Left ventricle myocardium inferior (tissue), 1 donor: ENCODE measurements around the gene TRIM14. TPM values are rescaled to one million over a fixed set of nuclear protein-coding genes. Genes with fewer than 3 reads are reported as not detected.

Experiments used
- DNase-seq: peaks from one replicate; pipeline ENCODE4 v3.0.0-alpha.2; 2020
- H3K27ac ChIP-seq: fragments of 200-600 bp; replicated peaks from 2 replicates; pipeline ENCODE4 v1.8.0; 2021
- H3K27me3 ChIP-seq: fragments of 200-600 bp; 2 replicates; pipeline ENCODE4 v1.8.0; 2021; ENCODE audit warnings: low read depth
- H3K36me3 ChIP-seq: fragments of 200-600 bp; 2 replicates; pipeline ENCODE4 v1.8.0; 2021
- H3K4me1 ChIP-seq: fragments of 200-600 bp; 2 replicates; pipeline ENCODE4 v1.8.0; 2021
- H3K4me3 ChIP-seq: fragments of 200-600 bp; 2 replicates; pipeline ENCODE4 v1.8.0; 2021; ENCODE audit warnings: mild to moderate bottlenecking, moderate library complexity
- H3K9me3 ChIP-seq: fragments of 200-600 bp; replicated peaks from 2 replicates; pipeline ENCODE4 v1.8.0; 2021
- CTCF ChIP-seq: fragments of 200-600 bp; IDR thresholded peaks from 2 replicates; pipeline ENCODE4 v1.8.0; 2021; ENCODE audit warnings: antibody characterized with exemption, mild to moderate bottlenecking, borderline replicate concordance
- intact Hi-C: fragments of 100-400 bp; cut with micrococcal nuclease; formaldehyde crosslinking; loops from one replicate; pipeline ENCODE4 v1.11.0; 2022
- total RNA-seq: library from RNA; stranded (reverse); fragmentation: NEBNext Ultra II Directional; extraction: Animal tissue kit (Norgen Biotek cat#: 25700); gene quantifications from one replicate; pipeline ENCODE4 v1.2.1, GENCODE V29; 2021
- donor health status: DM: no; HTN: yes; CAD: no; lungs with severe emphysema.

The TRIM14 gene
- total RNA-seq, 1 donor from 2014 or later = 4.1 TPM

GRCh38 chr9:98101868-98102273 lies 17.2 kb downstream of the TRIM14 start:
- no peak for DNase-seq
- intact Hi-C loops = no loop called here
- Histone ChIP-seq H3K9me3 (peaks cover 8% of the 10 kb centered on the region), H3K4me3 (no peak overlapping the region), H3K27me3 (peaks cover 6% of the 10 kb centered on the region), H3K4me1 (no peaks in the 10 kb centered on the region), H3K27ac (no peak overlapping the region), H3K36me3 (peaks cover under 1% of the 10 kb centered on the region)
- no peak for TF ChIP-seq CTCF

DNA sequence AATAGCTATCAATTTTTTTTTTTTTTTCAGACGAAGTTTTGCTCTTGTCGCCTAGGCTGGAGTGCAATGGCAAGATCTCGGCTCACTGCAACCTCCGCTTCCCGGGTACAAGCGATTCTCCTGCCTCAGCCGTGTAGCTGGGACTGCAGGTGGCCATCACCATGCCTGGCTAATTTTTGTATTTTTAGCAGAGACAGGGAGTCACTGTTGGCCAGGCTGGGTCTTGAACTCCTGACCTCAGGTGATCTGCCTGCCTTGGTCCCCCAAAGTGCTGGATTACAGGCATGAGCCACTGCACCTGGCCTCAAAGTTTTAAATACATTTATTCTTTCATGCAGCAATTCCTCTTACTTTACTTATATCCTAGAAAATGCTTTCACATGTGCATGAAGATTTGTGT lies 17.6 kb downstream of the TRIM14 start:
- intact Hi-C loops = no loop called here
- H3K9me3 ChIP-seq = peaks cover 3% of the 10 kb centered on the region
- peaks cover 6% of the 10 kb centered on the region for H3K27me3 ChIP-seq
- H3K4me3 ChIP-seq = no peak overlapping the region
- no peak for DNase-seq
- no peak overlapping the region for H3K27ac ChIP-seq
- no peaks in the 10 kb centered on the region for H3K36me3 ChIP-seq
- no peaks in the 10 kb centered on the region for H3K4me1 ChIP-seq
- TF ChIP-seq CTCF = no peak

DNA sequence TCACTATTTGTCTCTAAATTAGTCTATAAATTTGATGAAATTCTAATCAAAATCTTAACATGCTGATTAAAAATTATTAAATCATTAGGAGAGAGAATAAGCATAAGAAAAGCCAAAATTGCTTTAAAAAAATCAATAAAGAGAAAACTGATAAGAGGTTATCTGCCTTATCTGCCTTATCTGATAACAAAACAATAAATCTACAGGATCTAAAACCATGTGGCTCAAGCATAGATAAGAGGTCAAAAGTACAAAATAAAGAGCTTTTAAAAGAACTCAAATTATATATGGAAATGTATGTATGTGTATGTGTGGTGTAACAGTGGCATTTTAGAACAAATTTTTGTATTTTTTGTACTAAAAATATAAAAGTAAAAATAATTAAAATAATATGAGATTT lies 18.6 kb downstream of the TRIM14 start:
- no peak for TF ChIP-seq CTCF
- no peak for DNase-seq
- H3K4me1 ChIP-seq = no peaks in the 10 kb centered on the region
- intact Hi-C loops = no loop called here
- peaks cover 8% of the 10 kb centered on the region for H3K27me3 ChIP-seq
- no peak overlapping the region for H3K27ac ChIP-seq
- H3K9me3 ChIP-seq = no peaks in the 10 kb centered on the region
- H3K4me3 ChIP-seq = no peak overlapping the region
- H3K36me3 ChIP-seq = no peaks in the 10 kb centered on the region

DNA sequence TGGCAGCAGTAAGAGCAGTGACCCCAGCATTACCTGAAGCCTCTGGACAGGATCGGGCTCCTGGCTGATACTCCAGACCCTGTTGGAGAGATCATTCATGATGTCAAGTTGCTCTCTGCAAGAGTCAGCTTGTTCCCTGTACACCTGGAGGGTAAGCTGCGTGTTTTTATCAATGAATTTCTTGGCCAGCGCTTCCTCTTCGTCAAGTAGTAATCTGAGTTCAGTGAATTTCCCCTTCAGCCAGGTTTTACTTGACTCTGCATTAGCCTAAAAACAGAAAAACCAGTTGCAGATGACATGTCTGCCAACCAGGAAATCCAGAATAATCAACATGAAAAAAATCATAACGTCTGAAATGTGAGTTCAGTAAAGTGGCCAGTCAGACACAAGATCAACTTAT lies 19.1 kb downstream of the TRIM14 start:
- Histone ChIP-seq H3K4me1 (no peaks in the 10 kb centered on the region), H3K27me3 (peaks cover 14% of the 10 kb centered on the region), H3K9me3 (no peaks in the 10 kb centered on the region), H3K27ac (no peak overlapping the region), H3K4me3 (no peak overlapping the region), H3K36me3 (no peaks in the 10 kb centered on the region)
- TF ChIP-seq CTCF = no peak
- DNase-seq = no peak
- intact Hi-C loops = no loop called here

GRCh38 chr9:98099346-98099745 lies 19.7 kb downstream of the TRIM14 start:
- intact Hi-C loops = no loop called here
- Histone ChIP-seq H3K4me1 (no peaks in the 10 kb centered on the region), H3K27me3 (peaks cover 19% of the 10 kb centered on the region), H3K27ac (no peak overlapping the region), H3K36me3 (no peaks in the 10 kb centered on the region), H3K9me3 (no peaks in the 10 kb centered on the region), H3K4me3 (no peak overlapping the region)
- TF ChIP-seq CTCF = no peak
- DNase-seq = no peak

GRCh38 chr9:98097836-98098235 lies 21.2 kb downstream of the TRIM14 start:
- Histone ChIP-seq H3K27me3 (peaks cover 34% of the 10 kb centered on the region), H3K4me3 (no peak overlapping the region), H3K4me1 (no peaks in the 10 kb centered on the region), H3K9me3 (no peaks in the 10 kb centered on the region), H3K36me3 (no peaks in the 10 kb centered on the region), H3K27ac (no peak overlapping the region)
- DNase-seq = no peak
- intact Hi-C loops = no loop called here
- no peak for TF ChIP-seq CTCF
